ENCODE data around the gene SNAI3.

- TF ChIP-seq CTCF (IDR thresholded peaks at IDR 0.05; ENCODE audit: low read depth, low read length, poor library complexity, severe bottlenecking) (no peak), EZH2phosphoT487 (IDR thresholded peaks at IDR 0.05; ENCODE audit: borderline replicate concordance, low read length) (no peak)
Observed at GRCh38 chr16:88691129-88691813, 5.0 kb upstream of the SNAI3 start.

All from DOHH2 (cell line).